GM19397 (cell line): ENCODE measurements around the gene MRPL44.
"Not testable (repeated sequence)": the region's sequence is repeated elsewhere in the genome, so short reads cannot be mapped to it uniquely, and the experiment has no call there.

Experiments
- ATAC-seq: cut with Tn5 transposase; IDR thresholded peaks from one replicate; pipeline ENCODE4 v1.9.1; 2021; ENCODE audit warnings: mild to moderate bottlenecking, moderate library complexity; ENCODE audit not compliant: unreplicated experiment

MRPL44 gene

DNA sequence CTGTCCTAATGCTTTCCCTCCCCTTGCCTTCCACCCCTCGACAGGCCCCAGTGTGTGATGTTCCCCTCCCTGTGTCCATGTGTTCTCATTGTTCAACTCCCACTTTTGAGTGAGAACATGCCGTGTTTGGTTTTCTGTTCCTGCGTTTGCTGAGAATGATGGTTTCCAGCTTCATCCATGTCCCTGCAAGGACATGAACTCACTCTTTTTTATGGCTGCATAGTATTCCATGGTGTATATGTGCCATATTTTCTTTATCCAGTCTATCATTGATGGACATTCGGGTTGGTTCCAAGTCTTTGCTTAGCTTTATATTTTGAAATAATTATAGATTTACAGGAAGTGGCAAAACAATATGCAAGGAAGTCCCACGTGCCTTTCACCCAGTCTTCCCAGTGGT is 43.4 kb downstream of the MRPL44 start:
- not testable (repeated sequence) for ATAC-seq

DNA sequence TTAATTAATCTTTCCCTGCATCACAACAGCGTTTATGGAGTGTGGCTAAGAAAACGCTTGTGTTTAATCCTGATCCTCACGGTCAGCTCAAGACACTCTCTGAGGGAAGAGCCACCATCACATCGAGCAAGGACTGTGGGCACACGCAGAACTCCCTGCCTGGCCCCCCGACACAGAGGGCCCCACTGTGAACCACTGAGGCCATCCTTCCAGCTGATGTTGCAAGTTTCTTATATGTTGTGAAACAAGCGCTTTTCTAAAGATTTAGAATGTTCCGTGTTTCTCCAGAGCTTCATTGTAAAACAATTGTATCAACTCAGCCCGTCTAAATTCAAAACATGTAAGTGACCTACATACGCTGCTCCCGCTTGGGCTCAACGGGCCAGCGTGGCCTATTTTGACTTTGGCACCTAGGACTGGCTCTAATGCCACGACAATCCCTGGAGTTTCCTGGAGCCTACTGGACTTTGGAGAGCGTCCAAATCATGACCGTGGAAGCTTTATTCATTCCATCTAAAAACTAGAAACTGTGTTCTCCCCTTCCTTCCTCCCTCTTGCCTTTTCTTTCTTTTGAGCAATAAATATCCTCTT is 46.9 kb downstream of the MRPL44 start:
- ATAC-seq = no peak

DNA sequence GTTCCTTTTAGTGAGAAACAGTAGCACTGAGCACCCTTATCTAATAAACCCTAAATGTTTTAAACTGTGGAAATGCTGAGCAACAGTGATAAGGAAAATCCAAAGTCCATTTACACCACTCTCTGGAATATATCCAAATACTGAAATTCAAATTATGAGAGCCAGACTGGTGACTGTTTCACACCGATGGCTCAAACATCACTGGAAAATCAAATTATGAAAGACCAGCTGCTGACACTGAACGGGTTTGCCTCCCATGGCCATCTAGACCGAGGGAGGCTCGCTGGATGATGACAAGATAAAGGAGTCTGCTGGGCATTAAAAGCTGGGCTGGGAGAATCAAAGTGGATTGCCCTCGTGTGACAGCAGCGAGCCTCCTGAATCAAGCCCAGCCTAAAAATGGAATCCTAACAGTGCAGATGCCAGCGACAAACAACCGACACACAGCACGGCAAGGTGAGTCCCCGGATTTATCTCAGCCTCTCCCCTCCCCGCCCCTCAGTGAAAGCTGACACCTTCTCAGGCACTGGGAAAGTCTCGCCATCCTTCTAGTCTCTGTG is 51.5 kb downstream of the MRPL44 start:
- no peak for ATAC-seq

DNA sequence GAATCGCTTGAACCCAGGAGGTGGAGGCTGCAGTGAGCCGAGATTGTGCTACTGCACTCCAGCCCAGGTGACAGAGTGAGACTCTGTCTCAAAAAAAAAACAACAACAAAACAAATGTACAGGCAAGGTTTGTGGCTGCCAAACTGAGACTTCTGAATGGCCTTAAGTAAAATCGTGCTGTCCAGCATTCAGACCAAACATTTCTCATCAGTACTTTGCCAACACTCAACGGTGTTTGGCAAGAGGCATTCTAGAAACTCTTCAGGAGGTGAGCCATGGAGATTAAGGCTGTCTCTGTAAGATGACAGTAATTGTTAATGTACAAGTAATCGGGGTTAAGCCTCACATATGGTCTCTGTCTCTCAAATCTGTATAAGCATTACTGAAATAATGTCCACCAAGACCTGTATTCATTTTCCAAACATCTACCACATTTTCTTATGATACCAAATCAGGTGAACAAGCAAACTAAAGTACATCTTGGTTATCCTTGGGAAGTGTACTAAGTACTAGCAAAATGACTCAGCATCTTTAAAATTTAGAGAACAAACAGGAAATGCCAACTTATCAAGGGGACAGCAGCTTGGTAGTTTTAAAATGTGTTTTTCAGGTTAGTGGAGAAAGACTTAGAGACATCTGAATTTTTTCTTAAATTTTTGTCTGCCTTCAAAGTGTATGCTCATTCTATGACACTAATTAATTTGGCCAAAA is 52.5 kb downstream of the MRPL44 start:
- no peak for ATAC-seq

DNA sequence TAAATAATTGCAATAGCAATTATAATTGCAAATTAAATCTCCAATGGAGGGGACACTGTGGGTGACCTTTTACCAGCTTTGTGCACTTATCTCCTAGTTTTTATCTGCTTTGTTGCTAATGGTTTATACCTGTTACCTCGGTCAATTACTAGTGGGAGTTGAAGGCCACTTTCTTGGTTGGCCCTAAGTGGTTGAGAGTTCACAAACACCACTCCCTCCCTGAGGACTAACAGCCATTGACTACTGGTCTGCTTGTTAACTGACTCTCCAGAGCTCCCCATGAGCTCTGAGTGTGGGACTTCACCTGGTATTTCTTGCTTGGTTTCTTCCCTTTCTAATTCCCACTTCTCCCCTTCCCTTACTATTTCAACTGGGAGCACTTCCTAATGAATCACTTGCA is 54.6 kb downstream of the MRPL44 start:
- no peak for ATAC-seq

DNA sequence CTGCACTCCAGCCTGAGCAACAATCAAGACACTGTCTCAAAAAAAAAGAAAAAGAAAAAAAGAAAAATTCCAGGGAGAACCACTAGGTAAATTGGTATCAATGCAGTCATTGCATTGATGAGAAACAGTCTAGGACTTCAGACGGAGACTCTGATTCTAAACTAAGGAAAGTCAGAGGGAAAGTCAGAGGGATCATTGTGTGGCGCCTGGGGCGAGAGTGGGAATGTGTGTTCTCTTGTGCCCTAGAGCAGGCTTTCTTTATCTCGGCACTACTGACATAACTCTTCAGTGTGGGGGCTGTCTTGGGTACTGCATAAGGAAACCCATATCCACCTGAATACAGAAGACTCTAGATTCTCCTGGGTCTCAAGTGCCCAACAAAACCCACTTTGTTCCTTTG is 57.1 kb downstream of the MRPL44 start:
- ATAC-seq = no peak

DNA sequence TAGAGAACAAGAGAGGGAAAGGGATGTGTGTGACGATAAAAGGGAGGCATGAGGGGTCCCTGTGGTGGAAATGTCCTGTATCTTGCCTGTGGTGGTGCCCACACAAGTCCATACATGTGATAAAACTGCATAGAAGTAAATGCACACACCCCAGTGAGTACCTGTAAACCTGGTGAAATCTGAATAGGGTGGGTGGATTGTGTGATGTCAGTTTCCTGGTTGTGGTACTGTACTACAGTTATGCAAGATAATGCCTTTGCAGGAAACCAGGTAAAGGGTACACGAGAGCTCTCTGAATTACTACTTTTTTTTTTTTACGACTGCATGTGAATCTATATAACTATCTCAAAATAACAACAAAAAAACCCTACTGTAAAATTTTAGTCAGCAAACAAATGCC is 59.7 kb downstream of the MRPL44 start:
- no peak for ATAC-seq
